Panc1 (cell line): ENCODE data around the gene AEBP2. TPM values are rescaled to one million over a fixed set of nuclear protein-coding genes. Genes with fewer than 3 reads are reported as not detected.

ENCODE experiments used
- ATAC-seq: fragments of 200-7000 bp; cut with Tn5 transposase; 2 replicates; pipeline ENCODE4 v1.9.1; 2020; ENCODE audit warnings: mild to moderate bottlenecking, moderate library complexity
- BruUV-seq: library from RNA; stranded (reverse); fragments of 400-500 nt; replicated peaks from 2 replicates; lab custom pipeline; 2021; lab: Mats Ljungman, UMichigan
- CTCF ChIA-PET: fragments of 300-600 bp; sonication (Branson Sonifier 250); formaldehyde crosslinking; loops from one replicate; lab custom pipeline; 2022; ENCODE audit warnings: antibody characterized with exemption; lab: Charles Lee
- POLR2A ChIA-PET: fragments of 300-600 bp; sonication (Branson Sonifier 250); formaldehyde crosslinking; loops from one replicate; lab custom pipeline; 2022; ENCODE audit warnings: antibody characterized with exemption; lab: Charles Lee
- DNase-seq: peaks from one replicate; pipeline ENCODE4 v3.0.0-alpha.2; 2010; ENCODE audit warnings: low read depth, low spot score
- H3K27ac ChIP-seq: 2 replicates; pipeline ENCODE4 v1.5.1; 2011; ENCODE audit warnings: mild to moderate bottlenecking, low read length, inconsistent platforms
- H3K27me3 ChIP-seq: fragments of 200-500 bp; sonication (Bioruptor generic); 2 replicates; pipeline ENCODE4 v1.6.0; 2014; ENCODE audit warnings: low read length, inconsistent platforms; ENCODE audit not compliant: control insufficient read depth, insufficient read depth
- H3K36me3 ChIP-seq: fragments of 200-500 bp; sonication (Bioruptor generic); 2 replicates; pipeline ENCODE4 v1.5.1; 2014; ENCODE audit warnings: inconsistent platforms, mild to moderate bottlenecking, low read length, moderate library complexity; ENCODE audit not compliant: control insufficient read depth, insufficient read depth
- H3K4me1 ChIP-seq: 2 replicates; pipeline ENCODE4 v1.5.1; 2011; ENCODE audit warnings: inconsistent platforms, mild to moderate bottlenecking, low read length, moderate library complexity; ENCODE audit not compliant: control insufficient read depth, insufficient read depth
- H3K4me3 ChIP-seq, 2 experiments: 2 replicates each; pipeline ENCODE4 v1.5.1; 2011 to 2012; ENCODE audit warnings: low read depth in 2 of 2, low read length in 2 of 2, mild to moderate bottlenecking in 2 of 2, inconsistent platforms in 1 of 2, moderate library complexity in 1 of 2
- H3K9me3 ChIP-seq: fragments of 200-500 bp; sonication (Bioruptor generic); 2 replicates; pipeline ENCODE4 v1.5.1; 2014; ENCODE audit warnings: low read depth, mild to moderate bottlenecking, inconsistent platforms, low read length, moderate library complexity; ENCODE audit not compliant: control insufficient read depth, insufficient read depth
- POLR2AphosphoS5 ChIP-seq: IDR thresholded peaks from 2 replicates; pipeline ENCODE4 v1.6.1; 2012; ENCODE audit warnings: mild to moderate bottlenecking, low read depth, low read length, moderate library complexity
- SIN3A ChIP-seq: IDR thresholded peaks from 2 replicates; pipeline ENCODE4 v1.6.1; 2012; ENCODE audit warnings: low read depth, mild to moderate bottlenecking, low read length, moderate library complexity, borderline replicate concordance; ENCODE audit not compliant: insufficient read depth
- TCF7L2 ChIP-seq: IDR thresholded peaks from 2 replicates; pipeline ENCODE4 v1.6.1; 2011; ENCODE audit warnings: mild to moderate bottlenecking, low read depth, low read length, inconsistent platforms
- in situ Hi-C: cut with HindIII; loops from 2 replicates; pipeline ENCODE4 v1.10.0; 2016; ENCODE audit warnings: low sequenced_read_pairs, low pct_unique_long_range_greater_than_20kb
- intact Hi-C: fragments of 100-400 bp; cut with micrococcal nuclease; formaldehyde crosslinking; loops from one replicate; pipeline ENCODE4 v1.10.0; 2022; ENCODE audit not compliant: unreplicated experiment
- total RNA-seq: library from RNA; stranded (reverse); gene quantifications from one replicate; pipeline ENCODE4 v1.2.1, GENCODE V29; 2021; ENCODE audit not compliant: unreplicated experiment
- TF ChIP-seq, protein P1 (sequence below): fragments of 450-650 bp; IDR thresholded peaks from 2 replicates; pipeline ENCODE4 v1.5.1; 2017; ENCODE audit warnings: mild to moderate bottlenecking
- TF ChIP-seq, protein P2 (sequence below), 2 experiments: IDR thresholded peaks; 2 replicates each; pipeline ENCODE4 v1.6.1; 2011 to 2012; ENCODE audit warnings: low read depth in 2 of 2, control low read depth in 1 of 2, low read length in 1 of 2, mild to moderate bottlenecking in 1 of 2, moderate library complexity in 1 of 2; ENCODE audit not compliant: insufficient read depth in 1 of 2

AEBP2 gene
- total RNA-seq, 1 experiment from 2014 or later = 32.4 TPM

DNA sequence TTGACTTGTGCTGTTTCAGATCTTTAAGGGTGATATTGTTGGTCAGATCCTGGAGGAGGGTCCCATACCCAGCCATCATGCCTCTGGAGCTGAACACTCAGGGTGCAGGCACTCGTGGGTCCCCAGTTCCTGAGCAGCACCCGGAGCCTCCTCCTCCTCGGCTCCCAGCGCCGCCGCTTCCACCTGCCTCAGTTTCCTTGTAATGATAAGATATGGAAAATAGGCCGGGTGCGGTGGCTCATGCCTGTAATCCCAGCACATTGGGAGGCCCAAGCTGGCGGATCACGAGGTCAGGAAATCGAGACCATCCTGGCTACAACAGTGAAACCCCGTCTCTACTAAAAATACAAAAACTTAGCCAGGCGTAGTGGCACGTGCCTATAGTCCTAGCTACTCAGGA, 20.2 kb upstream of the AEBP2 start:
- Histone ChIP-seq H3K4me3 (no peak overlapping the region), H3K36me3 (no peaks in the 10 kb centered on the region), H3K9me3 (no peaks in the 10 kb centered on the region), H3K4me1 (no peaks in the 10 kb centered on the region), H3K27ac (no peak overlapping the region), H3K27me3 (no peaks in the 10 kb centered on the region)
- TF ChIP-seq, protein P1, sequence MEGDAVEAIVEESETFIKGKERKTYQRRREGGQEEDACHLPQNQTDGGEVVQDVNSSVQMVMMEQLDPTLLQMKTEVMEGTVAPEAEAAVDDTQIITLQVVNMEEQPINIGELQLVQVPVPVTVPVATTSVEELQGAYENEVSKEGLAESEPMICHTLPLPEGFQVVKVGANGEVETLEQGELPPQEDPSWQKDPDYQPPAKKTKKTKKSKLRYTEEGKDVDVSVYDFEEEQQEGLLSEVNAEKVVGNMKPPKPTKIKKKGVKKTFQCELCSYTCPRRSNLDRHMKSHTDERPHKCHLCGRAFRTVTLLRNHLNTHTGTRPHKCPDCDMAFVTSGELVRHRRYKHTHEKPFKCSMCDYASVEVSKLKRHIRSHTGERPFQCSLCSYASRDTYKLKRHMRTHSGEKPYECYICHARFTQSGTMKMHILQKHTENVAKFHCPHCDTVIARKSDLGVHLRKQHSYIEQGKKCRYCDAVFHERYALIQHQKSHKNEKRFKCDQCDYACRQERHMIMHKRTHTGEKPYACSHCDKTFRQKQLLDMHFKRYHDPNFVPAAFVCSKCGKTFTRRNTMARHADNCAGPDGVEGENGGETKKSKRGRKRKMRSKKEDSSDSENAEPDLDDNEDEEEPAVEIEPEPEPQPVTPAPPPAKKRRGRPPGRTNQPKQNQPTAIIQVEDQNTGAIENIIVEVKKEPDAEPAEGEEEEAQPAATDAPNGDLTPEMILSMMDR = no peak
- no peak for TF ChIP-seq TCF7L2
- no peak for TF ChIP-seq POLR2AphosphoS5
- no peak for TF ChIP-seq SIN3A
- TF ChIP-seq, protein P2, sequence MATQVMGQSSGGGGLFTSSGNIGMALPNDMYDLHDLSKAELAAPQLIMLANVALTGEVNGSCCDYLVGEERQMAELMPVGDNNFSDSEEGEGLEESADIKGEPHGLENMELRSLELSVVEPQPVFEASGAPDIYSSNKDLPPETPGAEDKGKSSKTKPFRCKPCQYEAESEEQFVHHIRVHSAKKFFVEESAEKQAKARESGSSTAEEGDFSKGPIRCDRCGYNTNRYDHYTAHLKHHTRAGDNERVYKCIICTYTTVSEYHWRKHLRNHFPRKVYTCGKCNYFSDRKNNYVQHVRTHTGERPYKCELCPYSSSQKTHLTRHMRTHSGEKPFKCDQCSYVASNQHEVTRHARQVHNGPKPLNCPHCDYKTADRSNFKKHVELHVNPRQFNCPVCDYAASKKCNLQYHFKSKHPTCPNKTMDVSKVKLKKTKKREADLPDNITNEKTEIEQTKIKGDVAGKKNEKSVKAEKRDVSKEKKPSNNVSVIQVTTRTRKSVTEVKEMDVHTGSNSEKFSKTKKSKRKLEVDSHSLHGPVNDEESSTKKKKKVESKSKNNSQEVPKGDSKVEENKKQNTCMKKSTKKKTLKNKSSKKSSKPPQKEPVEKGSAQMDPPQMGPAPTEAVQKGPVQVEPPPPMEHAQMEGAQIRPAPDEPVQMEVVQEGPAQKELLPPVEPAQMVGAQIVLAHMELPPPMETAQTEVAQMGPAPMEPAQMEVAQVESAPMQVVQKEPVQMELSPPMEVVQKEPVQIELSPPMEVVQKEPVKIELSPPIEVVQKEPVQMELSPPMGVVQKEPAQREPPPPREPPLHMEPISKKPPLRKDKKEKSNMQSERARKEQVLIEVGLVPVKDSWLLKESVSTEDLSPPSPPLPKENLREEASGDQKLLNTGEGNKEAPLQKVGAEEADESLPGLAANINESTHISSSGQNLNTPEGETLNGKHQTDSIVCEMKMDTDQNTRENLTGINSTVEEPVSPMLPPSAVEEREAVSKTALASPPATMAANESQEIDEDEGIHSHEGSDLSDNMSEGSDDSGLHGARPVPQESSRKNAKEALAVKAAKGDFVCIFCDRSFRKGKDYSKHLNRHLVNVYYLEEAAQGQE (IDR thresholded peaks at IDR 0.05; ENCODE audit: insufficient read depth in 1 of 2, low read depth in 2 of 2, low read length in 1 of 2) = no peak
- ATAC-seq (no peak), DNase-seq (no peak)
- no TSS peak for BruUV-seq
- in situ Hi-C loops (no loop called here), intact Hi-C loops (no loop called here)
- POLR2A ChIA-PET = interaction anchor here (0.6 kb wide), 1 partner anchor 13 kb away, joined by 7 read pairs; no protein-coding TSS in a partner anchor
- CTCF ChIA-PET = no interaction called here

DNA sequence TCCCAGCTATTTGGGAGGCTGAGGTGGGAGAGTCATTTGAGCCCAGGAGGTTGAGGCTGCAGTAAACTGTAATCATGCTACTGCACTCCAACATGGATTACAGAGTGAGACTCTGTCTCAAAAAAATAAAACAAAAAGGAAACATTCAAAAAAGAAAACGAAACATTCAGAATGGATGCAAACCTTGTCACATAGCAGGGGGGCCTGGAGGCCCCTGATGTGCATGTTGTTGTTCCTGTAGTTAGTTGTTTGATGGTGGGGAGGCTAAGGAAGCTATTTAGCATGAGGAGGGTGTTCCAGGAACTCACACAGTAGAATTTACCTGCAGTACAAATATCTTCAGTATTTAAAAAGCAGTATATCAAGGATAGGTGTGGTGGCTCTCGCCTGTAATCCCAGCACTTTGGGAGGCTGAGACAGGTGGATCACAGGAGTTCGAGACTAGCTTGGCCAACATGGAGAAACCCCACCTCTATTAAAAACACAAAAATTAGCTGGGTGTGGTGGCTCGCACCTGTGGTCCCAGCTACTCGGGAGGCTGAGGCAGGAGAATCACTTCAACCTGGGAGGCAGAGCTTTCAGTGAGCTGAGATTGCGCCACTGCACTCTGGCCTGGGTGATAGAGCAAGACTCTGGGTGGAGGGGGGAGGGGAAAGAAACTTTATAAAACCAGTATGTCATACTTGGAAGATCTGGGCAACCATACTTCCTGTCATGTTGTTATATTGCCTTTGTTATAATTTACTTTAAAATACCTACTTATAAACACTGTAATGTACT, 17.6 kb upstream of the AEBP2 start:
- CTCF ChIA-PET = no interaction called here
- Histone ChIP-seq H3K27me3 (no peaks in the 10 kb centered on the region), H3K27ac (no peak overlapping the region), H3K9me3 (no peaks in the 10 kb centered on the region), H3K4me3 (no peak overlapping the region), H3K36me3 (no peaks in the 10 kb centered on the region), H3K4me1 (no peaks in the 10 kb centered on the region)
- in situ Hi-C loops (no loop called here), intact Hi-C loops (no loop called here)
- POLR2A ChIA-PET = no interaction called here
- TF ChIP-seq POLR2AphosphoS5 (no peak), TCF7L2 (no peak), SIN3A (no peak)
- TF ChIP-seq, protein P1 = no peak
- TF ChIP-seq, protein P2 (IDR thresholded peaks at IDR 0.05; ENCODE audit: insufficient read depth in 1 of 2, low read depth in 2 of 2, low read length in 1 of 2) = no peak
- DNase-seq (no peak), ATAC-seq (no peak)
- BruUV-seq = no TSS peak
